Activated CD4-positive, alpha-beta T cell treated with anti-CD3 and anti-CD28 coated beads, Interleukin-2, amount 50 U/mL, for 4 hours (primary cell): ENCODE measurements around the gene MRPL58.
"Not testable (repeated sequence)": the region's sequence is repeated elsewhere in the genome, so short reads cannot be mapped to it uniquely, and the experiment has no call there.

Experiments
- DNase-seq, 2 experiments: peaks; one replicate each; pipeline ENCODE4 v3.0.0-alpha.2; 2020

MRPL58 gene

GRCh38 chr17:74987909-74988711 lies 24.4 kb upstream of the MRPL58 start:
- DNase-seq, result no peak

DNA sequence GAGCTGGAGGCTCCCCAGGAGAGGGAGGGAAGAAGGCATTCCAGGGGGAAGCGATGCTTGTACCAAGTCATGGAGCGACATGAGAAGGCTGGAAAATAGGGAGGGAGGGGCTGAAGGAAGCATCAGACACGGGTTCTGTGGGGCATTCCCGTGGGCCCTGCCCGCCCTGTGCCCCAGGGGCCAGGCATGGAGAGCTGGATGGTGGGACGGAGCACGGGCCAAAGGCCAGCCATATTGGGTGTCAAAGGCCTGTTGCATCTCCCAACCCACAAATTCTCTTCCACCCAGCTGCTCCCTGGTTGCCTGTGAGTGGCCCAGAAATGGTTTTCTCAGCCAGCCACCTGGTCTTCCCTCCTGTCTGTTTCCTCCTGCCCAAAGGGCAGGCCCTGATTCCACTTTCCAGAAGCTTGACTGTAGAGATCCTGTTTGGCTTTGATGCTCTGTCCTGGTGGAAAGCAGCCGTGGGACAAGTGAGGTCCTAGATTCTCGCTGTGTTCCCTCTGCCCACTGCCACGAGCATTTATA lies 21.8 kb upstream of the MRPL58 start:
- DNase-seq, result no peak

GRCh38 chr17:74992223-74992622 lies 20.2 kb upstream of the MRPL58 start:
- DNase-seq, result no peak

DNA sequence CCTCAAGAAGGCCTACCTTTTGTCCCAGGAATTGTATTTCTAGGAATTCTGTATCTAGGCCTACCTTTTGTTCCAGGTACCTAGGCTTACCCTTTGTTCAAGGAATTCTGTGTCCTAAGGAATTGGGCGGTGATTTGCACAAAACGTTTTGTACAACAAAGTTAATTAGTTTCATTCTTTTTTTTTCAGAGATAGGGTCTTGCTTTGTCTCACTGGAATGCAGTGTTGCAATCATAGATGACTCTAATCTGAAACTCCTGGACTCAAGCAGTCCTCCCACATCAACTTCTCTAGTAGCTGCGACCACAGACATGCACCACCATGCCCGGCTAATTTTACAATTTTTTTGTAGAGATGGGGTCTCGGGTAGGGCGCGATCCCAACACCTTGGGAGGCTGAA lies 18.0 kb upstream of the MRPL58 start:
- no peak for DNase-seq

DNA sequence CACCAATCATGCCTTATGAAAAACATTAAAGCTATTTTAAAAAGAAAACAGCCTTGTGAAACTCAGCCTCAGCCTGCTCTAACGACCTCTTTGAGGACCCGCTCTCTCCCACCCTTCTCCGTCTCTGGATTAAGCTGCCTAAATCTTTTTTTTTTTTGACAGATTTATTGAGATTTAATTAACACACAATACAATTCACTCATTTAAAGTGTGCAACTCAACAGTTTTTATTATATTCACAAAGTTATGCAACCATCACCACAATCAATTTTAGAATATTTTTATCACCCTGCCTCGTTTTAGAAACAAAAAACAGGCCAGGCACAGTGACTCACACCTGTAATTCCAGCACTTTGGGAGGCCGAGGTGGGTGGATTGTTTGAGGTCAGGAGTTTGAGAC lies 16.6 kb upstream of the MRPL58 start:
- DNase-seq, result no peak

DNA sequence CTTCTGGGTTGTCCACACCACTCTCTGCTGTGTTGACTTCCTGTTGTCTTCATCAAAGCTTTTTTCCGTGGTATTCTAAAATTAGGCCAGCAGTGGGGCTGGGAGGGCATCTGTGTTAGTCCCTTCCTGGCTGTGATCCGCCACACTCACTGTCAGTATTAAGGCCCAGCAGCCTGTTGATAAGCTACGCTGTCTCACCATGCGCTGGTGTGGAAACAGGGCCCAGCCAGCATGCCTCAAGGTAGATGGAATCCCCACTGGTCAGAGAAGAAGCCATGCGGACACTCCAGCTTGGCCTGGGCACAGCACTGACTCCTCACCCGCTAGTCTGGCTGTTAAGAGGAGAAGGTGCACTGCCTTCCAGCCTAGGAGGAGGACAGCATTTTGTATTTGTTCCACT lies 13.7 kb upstream of the MRPL58 start:
- no peak for DNase-seq

- no peak for DNase-seq
Measured at GRCh38 chr17:74999523-74999922, 12.9 kb upstream of the MRPL58 start.

DNA sequence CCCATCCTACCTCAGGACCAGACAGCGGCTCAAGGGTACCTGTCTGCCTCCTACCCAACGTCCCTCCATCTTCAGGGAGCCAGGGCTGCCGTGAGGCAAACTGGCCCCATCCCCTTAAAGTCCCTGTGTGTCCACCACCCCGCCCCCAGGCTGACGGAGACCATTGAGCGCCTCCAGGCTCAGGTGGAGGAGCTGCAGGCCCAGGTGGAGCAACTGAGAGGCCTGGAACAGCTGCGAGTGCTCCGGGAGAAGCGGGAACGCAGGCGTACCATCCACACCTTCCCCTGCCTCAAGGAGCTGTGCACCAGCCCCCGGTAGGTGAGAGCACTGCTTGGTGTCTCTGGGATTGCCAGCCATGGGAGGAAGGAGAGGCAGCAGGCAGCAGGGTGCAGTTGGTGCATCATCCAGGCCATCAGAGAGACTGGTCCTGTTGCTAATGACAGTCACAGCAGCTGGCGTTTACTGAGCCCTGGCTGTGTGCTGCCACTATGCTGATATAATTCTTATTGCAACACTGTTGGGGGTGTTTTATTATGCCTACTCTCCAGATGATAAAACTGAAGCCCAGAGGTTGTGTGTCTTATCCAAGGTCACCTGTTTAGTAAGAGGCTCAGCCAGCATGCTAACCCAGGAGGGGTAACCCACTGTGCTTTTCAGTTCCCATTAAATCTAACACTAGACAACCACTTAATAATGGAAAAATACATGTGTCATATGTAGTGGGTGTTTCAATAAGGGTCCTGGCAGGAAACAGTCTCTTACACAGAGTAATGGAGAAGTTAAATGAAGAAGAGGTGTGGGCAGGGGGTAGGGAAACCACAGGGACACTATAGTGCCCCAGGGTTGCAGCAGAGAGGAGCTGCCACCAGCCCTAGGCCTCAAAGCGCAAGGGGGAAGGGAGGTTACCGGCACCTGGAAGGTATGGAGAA lies 10.3 kb upstream of the MRPL58 start:
- no peak for DNase-seq

DNA sequence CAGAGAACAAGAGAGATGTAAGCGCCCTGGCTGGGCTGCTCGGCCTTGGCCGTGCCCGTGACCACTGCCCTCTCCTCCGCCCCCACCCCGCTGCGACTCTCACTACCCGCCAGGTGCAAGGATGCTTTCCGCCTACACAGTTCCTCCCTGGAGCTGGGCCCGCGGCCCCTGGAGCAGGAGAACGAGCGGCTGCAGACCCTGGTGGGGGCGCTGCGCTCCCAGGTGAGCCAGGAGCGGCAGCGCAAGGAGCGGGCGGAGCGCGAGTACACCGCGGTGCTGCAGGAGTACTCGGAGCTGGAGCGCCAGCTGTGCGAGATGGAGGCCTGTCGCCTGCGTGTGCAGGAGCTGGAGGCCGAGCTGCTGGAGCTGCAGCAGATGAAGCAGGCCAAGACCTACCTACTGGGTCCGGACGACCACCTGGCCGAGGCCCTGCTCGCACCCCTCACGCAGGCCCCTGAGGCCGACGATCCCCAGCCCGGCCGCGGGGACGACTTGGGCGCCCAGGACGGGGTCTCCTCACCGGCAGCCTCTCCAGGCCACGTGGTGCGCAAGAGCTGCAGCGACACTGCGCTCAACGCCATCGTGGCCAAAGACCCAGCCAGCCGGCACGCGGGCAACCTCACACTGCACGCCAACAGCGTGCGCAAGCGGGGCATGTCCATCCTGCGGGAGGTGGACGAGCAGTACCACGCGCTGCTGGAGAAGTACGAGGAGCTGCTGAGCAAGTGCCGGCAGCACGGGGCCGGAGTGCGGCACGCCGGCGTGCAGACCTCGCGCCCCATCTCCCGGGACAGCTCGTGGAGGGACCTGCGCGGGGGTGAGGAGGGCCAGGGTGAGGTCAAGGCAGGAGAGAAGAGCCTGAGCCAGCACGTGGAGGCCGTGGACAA lies 9.2 kb upstream of the MRPL58 start:
- DNase-seq, result no peak

GRCh38 chr17:75003957-75004355 lies 8.5 kb upstream of the MRPL58 start:
- no peak for DNase-seq

- DNase-seq, result no peak
Measured at GRCh38 chr17:75004371-75004770, 8.1 kb upstream of the MRPL58 start.

- DNase-seq, result no peak
Measured at GRCh38 chr17:75005291-75005690, 7.2 kb upstream of the MRPL58 start.

- DNase-seq, result not testable (repeated sequence)
Measured at GRCh38 chr17:75006084-75006483, 6.4 kb upstream of the MRPL58 start.

DNA sequence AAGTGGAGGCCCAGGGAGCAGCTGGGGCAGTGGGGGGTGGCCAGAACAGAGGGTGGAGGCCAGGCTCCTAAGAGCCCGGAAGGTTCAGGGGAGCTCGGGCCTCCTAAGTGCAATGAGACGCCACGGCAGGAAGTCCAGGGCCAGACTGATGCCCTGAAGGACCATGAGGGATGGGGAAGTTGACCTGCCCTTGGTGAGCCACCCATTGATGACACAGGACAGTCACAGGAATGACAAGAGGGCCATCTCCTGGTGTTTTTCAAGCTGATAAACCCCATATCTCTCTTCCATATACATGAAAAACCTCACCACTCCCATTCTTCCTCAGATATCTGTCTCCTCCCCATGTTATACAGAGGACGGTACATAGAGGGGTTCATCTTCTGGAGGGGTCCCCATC lies 5.8 kb upstream of the MRPL58 start:
- no peak for DNase-seq

GRCh38 chr17:75008373-75008772 lies 4.1 kb upstream of the MRPL58 start:
- no peak for DNase-seq

DNA sequence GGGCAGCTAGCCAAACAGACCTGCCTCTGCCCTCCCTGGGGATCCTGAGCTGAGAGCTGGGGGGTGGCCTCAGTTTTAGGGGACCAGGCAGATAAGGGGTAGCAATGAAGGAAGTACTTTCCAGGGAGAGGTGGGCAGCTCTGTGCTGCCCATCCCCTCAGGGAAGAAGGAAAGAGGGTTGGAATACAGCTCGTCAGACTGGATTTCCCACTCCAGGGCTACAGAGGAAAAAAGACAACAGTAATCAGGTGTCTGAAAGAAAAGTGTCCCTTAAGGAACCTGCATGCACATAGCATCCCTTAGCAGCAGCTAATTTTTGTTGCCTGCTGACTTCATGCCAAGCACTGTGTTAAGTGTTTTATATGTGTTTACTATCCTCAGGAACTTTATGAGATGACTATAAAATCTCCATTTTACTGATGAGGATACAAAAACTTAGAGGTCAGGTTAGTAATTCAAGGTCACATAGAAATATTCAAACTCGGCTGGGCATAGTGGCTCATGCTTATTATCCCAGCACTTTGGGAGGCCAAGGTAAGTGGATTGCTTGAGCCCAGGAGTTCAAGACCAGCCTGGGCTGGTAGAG lies 3.2 kb upstream of the MRPL58 start:
- no peak for DNase-seq

DNA sequence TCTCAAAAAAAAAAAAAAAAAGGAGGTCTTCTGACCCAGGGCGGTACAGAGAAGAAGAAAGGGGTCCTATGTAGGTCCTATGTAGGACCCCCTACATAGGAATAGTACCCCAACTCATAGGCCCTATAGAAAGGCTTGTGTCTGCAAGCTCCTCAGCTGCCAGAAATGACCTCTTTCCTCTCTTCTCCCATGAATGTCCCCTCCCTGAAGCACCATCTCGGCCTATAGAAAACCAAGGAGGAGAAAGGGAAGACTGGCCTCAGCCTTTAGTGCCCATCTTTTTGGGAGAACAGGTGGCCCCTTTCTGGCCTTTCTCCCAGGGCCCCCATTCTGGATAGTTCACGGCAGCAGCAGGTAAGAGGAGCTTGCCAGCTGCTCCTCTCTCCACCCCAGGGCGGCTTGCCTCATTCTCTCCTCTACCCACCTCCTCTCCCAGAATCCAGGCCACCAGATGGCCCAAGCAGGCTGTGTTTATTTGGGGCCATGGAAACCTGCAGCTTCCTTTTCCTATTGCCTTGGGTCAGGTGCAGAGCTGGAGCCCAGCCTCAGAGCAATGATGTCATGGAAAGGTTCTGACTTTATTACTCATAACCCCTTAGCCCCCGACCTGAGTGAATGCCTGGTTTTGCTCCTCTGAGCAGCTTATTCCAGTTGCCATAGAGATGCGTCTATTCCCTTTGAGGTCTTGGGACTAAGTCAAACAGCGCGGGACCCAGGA lies 1.6 kb upstream of the MRPL58 start:
- no peak for DNase-seq

- no peak for DNase-seq
Measured at GRCh38 chr17:75011401-75012095, 922 bp upstream of the MRPL58 start.

- no peak for DNase-seq
Measured at GRCh38 chr17:75012096-75012345, 449 bp upstream of the MRPL58 start.

DNA sequence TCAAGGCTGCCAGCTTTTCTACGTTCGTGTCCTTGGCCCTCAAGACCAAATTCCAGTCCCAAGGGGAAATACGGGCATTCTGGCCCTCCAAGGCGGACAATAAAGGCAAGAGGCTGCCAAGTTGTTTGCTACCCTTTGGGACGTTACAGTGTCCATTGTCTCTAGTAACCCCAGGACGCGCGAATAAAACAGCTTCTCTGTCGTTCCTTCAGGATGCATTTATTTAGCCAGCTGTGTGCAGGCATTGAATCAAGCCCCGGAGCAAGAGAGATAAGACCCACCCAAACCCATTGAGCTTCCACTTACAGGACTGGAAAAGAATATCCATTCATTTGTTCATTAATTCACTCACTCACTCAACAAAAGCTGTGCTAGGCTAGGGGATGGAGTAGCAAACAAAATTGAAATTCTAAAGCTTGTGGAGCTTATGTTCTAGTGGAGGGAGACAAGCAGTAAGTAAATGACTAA lies 656 bp downstream of the MRPL58 start:
- DNase-seq, result no peak

GRCh38 chr17:75019146-75019545 lies 6.7 kb downstream of the MRPL58 start:
- DNase-seq, result no peak
